BLaER1 treated with 17β-estradiol and CSF1 and Interleukin-3, amounts not matched to agents 10 nM and 100 nM (cell line): ENCODE data around the gene FAM13A.

Experiments
- H3K27ac ChIP-seq, 11 experiments: shearing (Covaris generic); formaldehyde crosslinking; 2 replicates each; pipeline ENCODE4 v1.8.1; 2022
- H3K27me3 ChIP-seq, 11 experiments: shearing (Covaris generic); formaldehyde crosslinking; 2 replicates each; pipeline ENCODE4 v1.8.1; 2022
- H3K36me3 ChIP-seq, 11 experiments: shearing (Covaris generic); formaldehyde crosslinking; 2 replicates each; pipeline ENCODE4 v1.8.1; 2022
- H3K4me1 ChIP-seq, 10 experiments: shearing (Covaris generic); formaldehyde crosslinking; 2 replicates each; pipeline ENCODE4 v1.8.1; 2022
- H3K4me2 ChIP-seq, 11 experiments: shearing (Covaris generic); formaldehyde crosslinking; 2 replicates each; pipeline ENCODE4 v1.8.1; 2022
- H3K4me3 ChIP-seq, 10 experiments: shearing (Covaris generic); formaldehyde crosslinking; 2 replicates each; pipeline ENCODE4 v1.8.1; 2022
- H3K9ac ChIP-seq, 11 experiments: shearing (Covaris generic); formaldehyde crosslinking; 2 replicates each; pipeline ENCODE4 v1.8.1; 2022
- H3K9me3 ChIP-seq, 11 experiments: shearing (Covaris generic); formaldehyde crosslinking; replicated peaks in 1 of 11; 2 replicates each; pipeline ENCODE4 v1.8.1; 2022
- H4K20me1 ChIP-seq, 11 experiments: shearing (Covaris generic); formaldehyde crosslinking; 2 replicates each; pipeline ENCODE4 v1.8.1; 2022
- Cebpa-rat ChIP-seq, 11 experiments: shearing (Covaris generic); IDR thresholded peaks; 2 replicates each; pipeline ENCODE4 v1.8.1; 2022

The FAM13A gene

GRCh38 chr4:88693792-88694191, 363.2 kb downstream of the FAM13A start:
- 0 out of 20 replicates have a peak, but pooled peaks cover 0 to 3% (median 0%) of the 10 kb centered on the region in 10 experiments for H3K4me1 ChIP-seq
- no peak overlapping the region for H3K4me2 ChIP-seq
- no peaks in the 10 kb centered on the region for H4K20me1 ChIP-seq
- H3K4me3 ChIP-seq = no peak overlapping the region
- no peaks in the 10 kb centered on the region for H3K27me3 ChIP-seq
- H3K9me3 ChIP-seq = peaks cover 0 to 6% (median 0%) of the 10 kb centered on the region in 11 experiments; a peak in 6 of 22 replicates
- no peak overlapping the region for H3K27ac ChIP-seq
- H3K36me3 ChIP-seq = peaks cover 7 to 72% (median 19%) of the 10 kb centered on the region in 11 experiments; a peak in 17 of 22 replicates
- no peak for TF ChIP-seq Cebpa-rat (IDR thresholded peaks at IDR 0.05)
- H3K9ac ChIP-seq = no peak overlapping the region

GRCh38 chr4:88690355-88690754, 366.6 kb downstream of the FAM13A start:
- H3K4me1 ChIP-seq = no peaks in the 10 kb centered on the region
- no peaks in the 10 kb centered on the region for H4K20me1 ChIP-seq
- H3K9me3 ChIP-seq = no peaks in the 10 kb centered on the region
- TF ChIP-seq Cebpa-rat (IDR thresholded peaks at IDR 0.05) = no peak
- H3K36me3 ChIP-seq = peaks cover 11 to 78% (median 32%) of the 10 kb centered on the region in 11 experiments; a peak in 20 of 22 replicates
- no peak overlapping the region for H3K4me2 ChIP-seq
- no peak overlapping the region for H3K9ac ChIP-seq
- no peak overlapping the region for H3K27ac ChIP-seq
- H3K27me3 ChIP-seq = no peaks in the 10 kb centered on the region
- H3K4me3 ChIP-seq = no peak overlapping the region

DNA sequence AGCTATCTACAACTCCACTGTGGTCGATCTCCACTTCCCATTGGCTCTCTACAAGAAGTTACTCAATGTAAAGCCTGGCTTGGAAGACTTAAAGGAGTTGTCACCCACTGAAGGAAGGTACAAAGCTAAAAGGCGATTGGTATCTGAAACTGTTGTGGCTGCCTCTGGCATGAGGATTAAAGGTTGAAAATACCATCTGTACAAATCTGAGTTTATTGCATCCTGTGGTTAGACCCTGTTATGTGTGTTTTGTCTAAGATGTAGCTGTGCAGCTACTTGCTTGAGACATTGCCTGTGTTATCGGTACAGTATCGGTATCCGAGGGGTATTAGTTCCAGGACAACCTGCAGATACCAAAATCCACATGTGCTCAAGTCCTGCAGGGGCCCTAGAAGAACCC, 375.8 kb downstream of the FAM13A start:
- Histone ChIP-seq H3K9me3 (peaks cover 0 to 21% (median 7%) of the 10 kb centered on the region in 11 experiments; a peak in 17 of 22 replicates), H4K20me1 (no peaks in the 10 kb centered on the region), H3K4me3 (no peak overlapping the region)

More for the DNA sequence above, 375.8 kb downstream of the FAM13A start:
- Histone ChIP-seq H3K4me1 (no peaks in the 10 kb centered on the region), H3K27ac (no peak overlapping the region), H3K4me2 (no peak overlapping the region), H3K36me3 (peaks cover 47 to 87% (median 64%) of the 10 kb centered on the region in 11 experiments), H3K27me3 (no peaks in the 10 kb centered on the region), H3K9ac (no peak overlapping the region)
- TF ChIP-seq Cebpa-rat (IDR thresholded peaks at IDR 0.05) = no peak
